SKM-1 treated with dmso at 0.1 percent for 144 hours (cell line): ENCODE data around the gene HINFP.
"Not testable (repeated sequence)": the region's sequence is repeated elsewhere in the genome, so short reads cannot be mapped to it uniquely, and the experiment has no call there.

Experiments used
- DNase-seq: peaks from one replicate; lab custom pipeline; 2025; ENCODE audit not compliant: unreplicated experiment; lab: John Stamatoyannopoulos, UW

Gene HINFP

DNA sequence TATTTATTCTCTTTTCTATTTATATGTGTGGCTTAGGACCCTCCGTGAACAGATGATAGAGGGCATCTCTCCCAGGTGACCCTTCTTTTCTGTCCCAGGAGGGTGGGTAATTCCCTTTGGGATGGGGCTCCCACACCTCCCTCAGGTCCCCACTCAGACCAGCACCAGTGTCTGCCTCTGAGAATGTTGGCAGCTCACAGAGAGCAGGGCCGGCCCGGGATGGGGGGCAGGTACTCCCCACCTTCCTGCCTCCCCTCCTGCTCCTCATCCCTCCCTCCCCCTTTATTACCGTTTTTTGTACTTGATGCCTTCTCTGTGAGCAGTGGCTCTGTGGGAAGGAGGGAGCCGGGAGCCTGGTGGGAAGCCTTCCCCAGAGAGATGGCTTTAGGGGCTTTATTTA lies 4.8 kb upstream of the HINFP start:
- DNase-seq, result no peak

- no peak for DNase-seq
These were observed 4.2 kb upstream of the HINFP start for GRCh38 chr11:119117004-119117706.

GRCh38 chr11:119118227-119118626 lies 3.2 kb upstream of the HINFP start:
- DNase-seq, result no peak

DNA sequence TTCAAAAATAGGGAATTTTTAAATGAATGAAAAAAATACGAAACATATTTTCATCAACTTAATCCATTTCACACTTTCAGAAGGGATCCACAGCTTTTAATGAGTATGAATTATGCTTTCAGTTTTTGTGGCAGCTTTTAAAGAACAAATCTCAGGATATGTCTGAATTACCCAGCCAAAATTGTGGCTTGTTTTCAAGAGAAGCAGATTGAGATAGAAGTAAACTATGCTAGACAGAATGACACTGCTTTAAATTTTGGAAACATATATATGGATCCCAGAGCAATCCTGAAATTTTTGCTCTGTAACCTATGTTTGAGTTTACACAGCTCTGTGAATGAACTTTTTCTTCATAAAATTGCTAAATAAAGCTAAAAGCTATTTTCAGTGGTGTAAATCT lies 2.4 kb upstream of the HINFP start:
- no peak for DNase-seq

GRCh38 chr11:119120639-119121007 lies 757 bp upstream of the HINFP start:
- DNase-seq, result no peak

- DNase-seq, result no peak
These were observed 388 bp downstream of the HINFP start for GRCh38 chr11:119121811-119122124.

DNA sequence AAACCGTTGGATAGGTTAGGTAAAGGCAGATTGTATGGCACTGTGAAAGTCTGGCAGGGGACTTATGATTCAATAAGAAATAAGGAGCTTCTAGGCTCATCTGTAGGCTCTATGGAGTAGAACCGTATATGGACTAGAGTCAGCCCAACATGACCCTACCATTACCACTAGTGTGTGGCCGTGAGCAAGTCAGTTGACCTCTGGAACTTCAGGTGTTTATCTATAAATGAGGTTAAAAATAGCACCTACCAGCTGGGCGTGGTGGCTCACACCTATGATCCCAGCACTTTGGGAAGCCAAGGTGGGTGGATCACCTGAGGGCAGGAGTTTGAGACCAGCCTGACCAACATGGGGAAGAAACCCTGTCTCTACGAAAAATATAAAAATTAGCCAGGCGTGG lies 4.4 kb downstream of the HINFP start:
- no peak for DNase-seq

DNA sequence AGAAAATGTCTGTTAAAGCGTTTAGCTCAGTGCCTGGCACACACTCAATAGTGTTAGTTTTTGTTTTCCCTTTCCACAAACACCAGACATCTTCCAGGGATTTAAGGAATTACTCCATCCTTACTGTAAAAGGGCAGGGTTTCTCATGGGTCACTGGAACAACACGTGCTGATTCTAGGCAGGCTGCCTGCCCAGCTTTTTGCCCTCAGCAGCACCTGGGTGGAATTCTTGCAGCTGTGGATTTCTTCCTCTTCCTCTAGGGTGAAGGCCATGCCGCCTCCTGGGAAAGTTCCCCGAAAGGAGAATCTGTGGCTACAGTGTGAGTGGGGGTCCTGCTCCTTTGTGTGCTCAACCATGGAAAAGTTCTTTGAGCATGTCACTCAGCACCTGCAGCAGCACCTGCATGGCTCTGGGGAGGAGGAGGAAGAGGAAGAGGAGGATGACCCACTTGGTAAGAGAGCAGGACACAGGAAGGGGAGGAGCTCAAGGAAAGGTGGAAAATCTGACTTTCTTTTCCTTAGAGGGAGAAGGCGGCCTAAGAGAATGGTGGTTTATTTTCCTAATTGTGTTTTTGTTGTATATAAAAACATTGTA lies 5.4 kb downstream of the HINFP start:
- no peak for DNase-seq

GRCh38 chr11:119130662-119131061 lies 9.3 kb downstream of the HINFP start:
- DNase-seq, result no peak

GRCh38 chr11:119134389-119134978 lies 13.1 kb downstream of the HINFP start:
- peak; percentile 47 for DNase-seq

DNA sequence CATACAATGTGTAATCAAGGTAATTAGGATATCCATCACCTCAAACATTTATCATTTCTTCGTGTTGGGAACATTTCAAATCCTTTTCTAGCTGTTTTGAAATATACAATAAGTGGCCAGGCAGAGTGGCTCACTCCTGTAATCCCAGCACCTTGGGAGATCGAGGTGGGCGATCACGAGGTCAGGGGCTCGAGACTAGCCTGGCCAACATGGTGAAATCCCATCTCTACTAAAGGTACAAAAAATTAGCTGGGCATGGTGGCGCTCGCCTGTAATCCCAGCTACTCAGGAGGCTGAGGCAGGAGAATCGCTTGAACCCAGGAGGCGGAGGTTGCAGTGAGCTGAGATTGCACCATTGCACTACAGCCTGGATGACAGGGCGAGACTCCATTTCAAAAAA lies 17.9 kb downstream of the HINFP start:
- DNase-seq, result not testable (repeated sequence)

GRCh38 chr11:119144825-119145486 lies 23.6 kb downstream of the HINFP start:
- peak; percentile 70 for DNase-seq

DNA sequence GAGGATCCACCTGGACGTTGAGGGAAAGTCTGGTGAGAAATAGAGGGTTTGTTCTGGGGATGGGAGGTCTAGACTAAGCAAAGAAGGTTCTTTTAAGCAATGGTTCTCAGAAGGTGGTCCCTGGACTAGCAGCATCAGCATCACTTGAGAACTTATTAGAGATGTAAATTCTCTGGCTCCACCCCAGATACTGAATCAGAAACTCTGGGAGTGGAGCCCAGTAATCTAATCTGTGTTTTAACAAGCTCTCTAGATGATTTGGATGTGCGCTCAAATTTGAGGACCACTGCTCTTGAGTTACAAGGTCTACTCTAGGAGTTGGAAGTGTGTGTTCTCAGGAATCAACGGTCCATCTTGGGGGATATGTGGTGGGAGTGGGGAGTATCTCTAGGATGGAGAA lies 24.2 kb downstream of the HINFP start:
- no peak for DNase-seq

- no peak for DNase-seq
These were observed 26.4 kb downstream of the HINFP start for GRCh38 chr11:119147604-119148333.

GRCh38 chr11:119148720-119149017 lies 27.3 kb downstream of the HINFP start:
- no peak for DNase-seq

DNA sequence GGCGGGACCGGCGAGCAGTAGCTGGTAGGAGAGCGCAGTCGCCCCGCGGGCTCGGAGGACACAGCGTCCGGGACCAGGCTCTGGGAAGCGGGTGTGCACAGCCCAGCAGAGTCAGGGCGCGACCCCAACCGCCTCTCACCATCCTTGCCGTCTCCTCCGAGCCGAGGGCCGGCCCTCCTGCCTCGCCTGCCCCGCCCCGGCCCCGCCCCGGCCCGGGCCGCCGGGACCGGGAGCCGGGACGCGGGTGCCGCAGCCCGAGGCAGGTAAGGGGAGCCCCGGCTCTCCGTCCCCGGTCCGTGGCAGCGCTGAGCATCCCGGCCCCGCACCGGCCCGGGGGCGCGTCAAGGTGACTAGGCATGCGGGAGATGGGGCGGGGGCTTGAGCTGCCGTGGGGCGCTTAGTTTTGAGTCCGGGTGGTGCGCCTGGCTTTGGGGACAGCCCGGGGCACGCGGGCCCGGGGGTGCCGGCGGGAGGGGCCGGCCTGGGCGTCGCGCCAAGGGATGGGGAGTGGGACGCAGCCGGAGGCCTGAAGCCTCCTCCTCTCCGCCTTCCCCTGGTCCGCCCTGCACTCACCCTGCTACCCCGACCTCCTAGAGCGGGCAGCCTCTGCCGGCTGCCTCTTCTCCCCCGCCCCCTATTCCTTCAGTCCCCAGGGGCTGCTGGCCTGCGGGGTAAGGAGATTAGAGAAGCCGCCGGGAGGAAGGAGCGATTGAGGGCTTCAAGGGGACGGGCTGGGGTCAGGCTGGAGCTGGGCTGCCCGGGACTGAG lies 27.8 kb downstream of the HINFP start, which contains the start of gene ABCG4:
Gene ABCG4 (plus strand): TSS at position 35 of the 768 bp plus-strand sequence. CDS start 914 bp downstream, outside the sequence.
- DNase-seq, result no peak

GRCh38 chr11:119149786-119150275 lies 28.5 kb downstream of the HINFP start:
- no peak for DNase-seq

DNA sequence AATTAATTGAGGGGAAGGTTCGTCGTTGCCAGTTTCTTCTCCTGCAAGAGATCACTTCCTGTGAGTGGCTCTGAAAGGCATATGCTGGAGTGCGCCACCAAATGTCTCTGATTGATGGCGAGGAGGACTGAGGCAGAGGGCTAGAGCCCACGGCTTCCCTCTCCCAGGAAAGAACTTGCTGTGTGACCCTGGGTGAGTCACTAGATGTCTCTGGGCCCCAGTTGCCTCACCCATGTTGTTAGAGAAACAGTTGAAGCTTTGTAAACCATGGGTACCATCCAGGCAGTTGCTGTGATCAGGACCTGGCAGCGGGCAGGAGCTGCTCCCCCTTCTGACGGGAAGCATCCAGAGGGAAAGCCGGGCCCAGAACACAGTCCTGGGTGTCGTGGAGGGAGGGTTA lies 30.7 kb downstream of the HINFP start:
- no peak for DNase-seq

GRCh38 chr11:119152604-119153003 lies 31.2 kb downstream of the HINFP start:
- no peak for DNase-seq

DNA sequence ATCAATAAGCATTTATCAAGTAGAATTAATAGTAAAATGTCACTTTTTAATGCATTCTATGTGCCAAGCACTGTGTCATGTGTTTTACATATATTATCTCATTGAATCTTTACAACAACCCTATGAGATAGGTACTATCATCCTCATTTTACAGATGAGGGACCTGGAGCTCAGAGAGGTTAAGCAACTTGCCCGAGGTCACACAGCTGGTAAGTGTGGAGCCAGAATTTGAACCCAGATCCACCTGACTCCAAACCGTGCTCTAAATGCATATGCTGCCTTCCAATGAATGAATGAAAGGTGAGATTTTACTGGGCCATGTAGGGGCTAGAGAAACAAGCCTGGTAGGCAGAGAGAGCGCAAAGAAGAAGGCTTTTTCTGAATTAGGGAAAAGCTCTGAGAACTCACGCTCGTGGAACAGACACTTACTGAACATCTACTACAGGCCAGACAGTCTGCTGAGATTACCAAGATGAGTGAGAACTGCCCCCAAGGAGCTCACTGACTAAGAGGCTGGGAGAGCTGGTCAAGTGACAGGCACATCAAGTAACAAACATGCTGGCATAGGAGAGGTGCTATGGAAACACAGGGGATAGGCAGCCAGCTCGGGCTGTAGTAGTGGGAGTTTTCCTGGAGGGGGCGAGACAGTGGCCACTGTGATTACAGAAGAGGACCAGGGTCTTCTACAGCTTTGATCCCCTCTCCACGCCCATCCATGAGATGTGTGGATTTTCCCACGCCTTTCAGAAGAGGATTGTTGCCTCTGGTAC lies 31.9 kb downstream of the HINFP start:
- no peak for DNase-seq
